ENCODE results near the gene DHX34.

The DHX34 gene

DNA sequence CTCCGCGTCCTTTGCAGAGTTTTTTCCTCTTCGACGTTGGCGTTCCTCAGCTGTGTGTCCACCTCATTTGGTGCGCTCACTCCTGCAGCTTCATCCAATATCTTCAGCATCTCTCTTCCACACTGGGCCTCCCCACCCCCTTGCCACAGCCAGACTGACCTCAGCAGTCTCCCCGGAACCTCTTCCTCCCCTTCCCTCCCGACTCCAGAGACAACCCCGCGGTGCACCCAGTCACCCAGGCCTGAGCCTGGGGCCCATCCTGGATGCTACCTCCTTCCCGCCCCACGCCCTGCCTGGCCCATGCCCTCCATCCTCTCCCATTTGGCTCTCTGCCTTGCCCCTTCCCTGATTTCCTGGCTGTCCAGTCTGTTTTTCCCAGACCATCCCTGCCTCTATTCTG, 25.2 kb upstream of the DHX34 start:
- Histone ChIP-seq H3K9me3 (replicated peaks; ENCODE audit: insufficient read depth, low read length) (no peaks in the 10 kb centered on the region), H3K9ac (ENCODE audit: low read length) (no peak overlapping the region), H3K27ac (ENCODE audit: low read length) (no peak overlapping the region), H3K36me3 (replicated peaks; ENCODE audit: insufficient read depth, low read length) (no peaks in the 10 kb centered on the region), H3K4me3 (ENCODE audit: low read length) (no peak overlapping the region), H3F3A (ENCODE audit: insufficient read depth, low read length) (no peaks in the 10 kb centered on the region), H2AFZ (ENCODE audit: low read length) (no peak overlapping the region), H3K9me2 (replicated peaks; ENCODE audit: insufficient read depth, low read length) (no peaks in the 10 kb centered on the region), H3K4me1 (ENCODE audit: low read length) (no peaks in the 10 kb centered on the region), H4K20me1 (ENCODE audit: insufficient read depth, low read length) (no peaks in the 10 kb centered on the region), H3K79me2 (ENCODE audit: low read length) (no peaks in the 10 kb centered on the region), H3K4me2 (ENCODE audit: low read depth, low read length) (no peak overlapping the region), H3K27me3 (replicated peaks; ENCODE audit: insufficient read depth, low read length) (peaks cover 36% of the 10 kb centered on the region)
- no peak for DNase-seq
- TF ChIP-seq EZH2 (optimal IDR thresholded peaks at IDR 0.05; ENCODE audit: low read depth, low read length) (no peak), EZH2phosphoT487 (IDR thresholded peaks at IDR 0.05; ENCODE audit: low read length) (no peak)
- TF ChIP-seq, protein P1, sequence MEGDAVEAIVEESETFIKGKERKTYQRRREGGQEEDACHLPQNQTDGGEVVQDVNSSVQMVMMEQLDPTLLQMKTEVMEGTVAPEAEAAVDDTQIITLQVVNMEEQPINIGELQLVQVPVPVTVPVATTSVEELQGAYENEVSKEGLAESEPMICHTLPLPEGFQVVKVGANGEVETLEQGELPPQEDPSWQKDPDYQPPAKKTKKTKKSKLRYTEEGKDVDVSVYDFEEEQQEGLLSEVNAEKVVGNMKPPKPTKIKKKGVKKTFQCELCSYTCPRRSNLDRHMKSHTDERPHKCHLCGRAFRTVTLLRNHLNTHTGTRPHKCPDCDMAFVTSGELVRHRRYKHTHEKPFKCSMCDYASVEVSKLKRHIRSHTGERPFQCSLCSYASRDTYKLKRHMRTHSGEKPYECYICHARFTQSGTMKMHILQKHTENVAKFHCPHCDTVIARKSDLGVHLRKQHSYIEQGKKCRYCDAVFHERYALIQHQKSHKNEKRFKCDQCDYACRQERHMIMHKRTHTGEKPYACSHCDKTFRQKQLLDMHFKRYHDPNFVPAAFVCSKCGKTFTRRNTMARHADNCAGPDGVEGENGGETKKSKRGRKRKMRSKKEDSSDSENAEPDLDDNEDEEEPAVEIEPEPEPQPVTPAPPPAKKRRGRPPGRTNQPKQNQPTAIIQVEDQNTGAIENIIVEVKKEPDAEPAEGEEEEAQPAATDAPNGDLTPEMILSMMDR (IDR thresholded peaks at IDR 0.05; ENCODE audit: low read length) = no peak

DNA sequence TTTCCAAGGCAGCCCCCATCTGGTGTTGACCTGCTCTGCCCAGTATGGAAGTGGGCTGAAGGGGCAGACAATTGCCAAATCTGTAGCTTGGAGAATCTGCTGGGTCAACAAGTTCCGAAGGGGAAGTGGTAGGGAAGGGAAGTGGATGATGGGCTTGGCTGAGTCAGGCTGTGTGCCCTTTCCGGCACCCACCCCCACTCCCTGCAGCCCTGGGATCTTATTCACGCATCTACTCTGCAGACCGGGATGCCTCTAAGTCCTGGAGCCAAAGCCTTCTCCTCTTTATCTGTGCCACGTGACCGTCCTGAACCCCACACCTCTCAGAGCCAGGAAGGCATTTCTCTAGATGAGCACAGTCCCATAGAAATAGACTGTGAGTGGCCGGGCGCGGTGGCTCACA, 24.6 kb upstream of the DHX34 start:
- H3K4me1 ChIP-seq (ENCODE audit: low read length) = no peaks in the 10 kb centered on the region
- no peak overlapping the region for H2AFZ ChIP-seq (ENCODE audit: low read length)
- no peak overlapping the region for H3K4me3 ChIP-seq (ENCODE audit: low read length)
- TF ChIP-seq, protein P1 (IDR thresholded peaks at IDR 0.05; ENCODE audit: low read length) = no peak
- no peak for TF ChIP-seq EZH2 (optimal IDR thresholded peaks at IDR 0.05; ENCODE audit: low read depth, low read length)
- no peak overlapping the region for H3K9ac ChIP-seq (ENCODE audit: low read length)
- no peaks in the 10 kb centered on the region for H3K9me3 ChIP-seq (replicated peaks; ENCODE audit: insufficient read depth, low read length)
- no peak for DNase-seq
- H3K79me2 ChIP-seq (ENCODE audit: low read length) = no peaks in the 10 kb centered on the region
- no peak overlapping the region for H3K27ac ChIP-seq (ENCODE audit: low read length)
- no peaks in the 10 kb centered on the region for H3F3A ChIP-seq (ENCODE audit: insufficient read depth, low read length)
- H4K20me1 ChIP-seq (ENCODE audit: insufficient read depth, low read length) = no peaks in the 10 kb centered on the region
- no peak overlapping the region for H3K4me2 ChIP-seq (ENCODE audit: low read depth, low read length)
- H3K27me3 ChIP-seq (replicated peaks; ENCODE audit: insufficient read depth, low read length) = peaks cover 30% of the 10 kb centered on the region
- H3K9me2 ChIP-seq (replicated peaks; ENCODE audit: insufficient read depth, low read length) = no peaks in the 10 kb centered on the region
- no peaks in the 10 kb centered on the region for H3K36me3 ChIP-seq (replicated peaks; ENCODE audit: insufficient read depth, low read length)

DNA sequence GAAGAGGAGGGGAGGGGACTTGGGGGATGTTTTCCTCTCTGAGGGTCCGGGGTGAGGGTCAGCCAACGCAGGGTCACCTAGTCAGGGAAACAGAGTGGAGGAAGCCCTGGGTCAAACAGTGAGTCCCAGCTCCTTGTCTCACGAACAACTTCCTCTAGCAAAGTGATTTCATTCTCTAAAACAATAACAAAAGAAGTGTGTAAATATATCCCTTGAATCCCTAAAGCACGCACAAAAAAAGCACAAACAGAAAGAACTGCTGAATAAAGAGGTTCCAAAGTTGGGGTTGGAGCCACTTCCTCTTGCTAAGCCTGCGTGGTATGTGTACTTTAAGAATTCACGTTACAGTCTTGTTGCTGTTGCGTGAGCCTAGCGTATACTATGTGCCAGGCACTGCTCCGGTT, 18.6 kb upstream of the DHX34 start:
- Histone ChIP-seq H3K27me3 (replicated peaks; ENCODE audit: insufficient read depth, low read length) (no peaks in the 10 kb centered on the region; the same call in 1 of the 2 replicates), H4K20me1 (ENCODE audit: insufficient read depth, low read length) (no peaks in the 10 kb centered on the region), H3K4me2 (ENCODE audit: low read depth, low read length) (no peak overlapping the region), H3F3A (ENCODE audit: insufficient read depth, low read length) (no peaks in the 10 kb centered on the region), H3K79me2 (ENCODE audit: low read length) (no peaks in the 10 kb centered on the region), H3K9ac (ENCODE audit: low read length) (no peak overlapping the region), H3K36me3 (replicated peaks; ENCODE audit: insufficient read depth, low read length) (no peaks in the 10 kb centered on the region), H3K9me3 (replicated peaks; ENCODE audit: insufficient read depth, low read length) (no peaks in the 10 kb centered on the region), H3K4me1 (ENCODE audit: low read length) (no peaks in the 10 kb centered on the region), H3K27ac (ENCODE audit: low read length) (no peak overlapping the region), H3K4me3 (ENCODE audit: low read length) (no peak overlapping the region), H3K9me2 (replicated peaks; ENCODE audit: insufficient read depth, low read length) (no peaks in the 10 kb centered on the region), H2AFZ (ENCODE audit: low read length) (no peak overlapping the region)
- DNase-seq = no peak
- no peak for TF ChIP-seq EZH2phosphoT487 (IDR thresholded peaks at IDR 0.05; ENCODE audit: low read length)
- TF ChIP-seq, protein P1 (IDR thresholded peaks at IDR 0.05; ENCODE audit: low read length) = no peak
- TF ChIP-seq EZH2 (optimal IDR thresholded peaks at IDR 0.05; ENCODE audit: low read depth, low read length) = no peak

Data from MM.1S (cell line).